ENCODE data around the gene YWHAB.

- TF ChIP-seq CTCF (conservative IDR thresholded peaks at IDR 0.05; ENCODE audit: low read depth, low read length), result no peak
- no peak for TF ChIP-seq EZH2phosphoT487 (IDR thresholded peaks at IDR 0.05; ENCODE audit: borderline replicate concordance, low read length)
- TF ChIP-seq EZH2 (IDR thresholded peaks at IDR 0.05; ENCODE audit: low read length, unreplicated experiment), result no peak
These were observed 62.6 kb downstream of the YWHAB start for GRCh38 chr20:44948107-44948506.
